Esophagus muscularis mucosa (tissue), 4 donors: Measurements from ENCODE around the gene RBFA. TPM values are rescaled to one million over a fixed set of nuclear protein-coding genes. Genes with fewer than 3 reads are reported as not detected.

ENCODE experiments used
- DNase-seq: peaks from one replicate; pipeline ENCODE4 v3.0.0-alpha.2; 2017; ENCODE audit errors: extremely low spot score
- H3K27ac ChIP-seq, 4 donors: fragments of 200-600 bp; sonication (generic); replicated peaks in 1 of 4; 1 replicate in 3 of 4; 2 replicates in 1 of 4; pipeline ENCODE4 v1.5.1; 2016 to 2019; ENCODE audit warnings: mild to moderate bottlenecking in 1 of 4
- H3K27me3 ChIP-seq, 4 donors: fragments of 200-600 bp; sonication (generic); one replicate each; pipeline versions ENCODE4 v1.5.1 to v1.6.0; 2016 to 2019
- H3K36me3 ChIP-seq, 4 donors: fragments of 200-600 bp; sonication (generic); one replicate each; pipeline ENCODE4 v1.5.1; 2016 to 2019
- H3K4me1 ChIP-seq, 4 donors: fragments of 200-600 bp; sonication (generic); one replicate each; pipeline ENCODE4 v1.5.1; 2016 to 2019
- H3K4me3 ChIP-seq, 4 donors: fragments of 200-600 bp; sonication (generic); 1 replicate in 2 of 4; 2 replicates in 2 of 4; pipeline ENCODE4 v1.5.1; 2016 to 2019; ENCODE audit warnings: mild to moderate bottlenecking in 4 of 4, moderate library complexity in 1 of 4
- H3K9me3 ChIP-seq, 4 donors: fragments of 200-600 bp; sonication (generic); 1 replicate in 3 of 4; 2 replicates in 1 of 4; pipeline ENCODE4 v1.5.1; 2016 to 2019
- CTCF ChIP-seq, 3 experiments: fragments of 200-600 bp in 2 of 3; fragments of 450-650 bp in 1 of 3; sonication (generic) in 2 of 3; IDR thresholded peaks; one replicate each; pipeline ENCODE4 v1.5.1; 2017 to 2019; ENCODE audit warnings: antibody characterized with exemption in 3 of 3, mild to moderate bottlenecking in 2 of 3, moderate library complexity in 1 of 3
- EP300 ChIP-seq: sonication (generic); formaldehyde crosslinking; IDR thresholded peaks from one replicate; pipeline ENCODE4 v1.6.1; 2017; ENCODE audit warnings: antibody characterized with exemption
- POLR2A ChIP-seq: fragments of 450-650 bp; IDR thresholded peaks from one replicate; pipeline ENCODE4 v1.6.1; 2017; ENCODE audit warnings: antibody characterized with exemption, moderate library complexity, mild to moderate bottlenecking, low read depth
- POLR2AphosphoS5 ChIP-seq, 2 donors: sonication (generic); formaldehyde crosslinking; IDR thresholded peaks; one replicate each; pipeline ENCODE4 v1.6.1; 2017; ENCODE audit warnings: antibody characterized with exemption in 2 of 2
- WGBS: methylation state at CpG from one replicate; pipeline ENCODE4 v1.1.5; 2018; 5-methylcytosine and 5-hydroxymethylcytosine counted together
- intact Hi-C: fragments of 100-400 bp; cut with DNase I; formaldehyde crosslinking; loops from one replicate; pipeline ENCODE4 v1.15.1; 2023
- total RNA-seq, 4 donors: library from RNA; depleted of rRNA; stranded (reverse); fragments of >200 nt; gene quantifications; one replicate each; pipeline versions ENCODE4 v1.1.0 to v1.2.1, GENCODE V29; 2016

Gene RBFA, protein sequence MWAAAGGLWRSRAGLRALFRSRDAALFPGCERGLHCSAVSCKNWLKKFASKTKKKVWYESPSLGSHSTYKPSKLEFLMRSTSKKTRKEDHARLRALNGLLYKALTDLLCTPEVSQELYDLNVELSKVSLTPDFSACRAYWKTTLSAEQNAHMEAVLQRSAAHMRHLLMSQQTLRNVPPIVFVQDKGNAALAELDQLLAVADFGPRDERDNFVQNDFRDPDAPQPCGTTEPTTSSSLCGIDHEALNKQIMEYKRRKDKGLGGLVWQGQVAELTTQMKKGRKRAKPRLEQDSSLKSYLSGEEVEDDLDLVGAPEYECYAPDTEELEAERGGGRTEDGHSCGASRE
- 10 to 100 TPM; 22.0 to 32.0 (median 25.6) TPM for total RNA-seq

DNA sequence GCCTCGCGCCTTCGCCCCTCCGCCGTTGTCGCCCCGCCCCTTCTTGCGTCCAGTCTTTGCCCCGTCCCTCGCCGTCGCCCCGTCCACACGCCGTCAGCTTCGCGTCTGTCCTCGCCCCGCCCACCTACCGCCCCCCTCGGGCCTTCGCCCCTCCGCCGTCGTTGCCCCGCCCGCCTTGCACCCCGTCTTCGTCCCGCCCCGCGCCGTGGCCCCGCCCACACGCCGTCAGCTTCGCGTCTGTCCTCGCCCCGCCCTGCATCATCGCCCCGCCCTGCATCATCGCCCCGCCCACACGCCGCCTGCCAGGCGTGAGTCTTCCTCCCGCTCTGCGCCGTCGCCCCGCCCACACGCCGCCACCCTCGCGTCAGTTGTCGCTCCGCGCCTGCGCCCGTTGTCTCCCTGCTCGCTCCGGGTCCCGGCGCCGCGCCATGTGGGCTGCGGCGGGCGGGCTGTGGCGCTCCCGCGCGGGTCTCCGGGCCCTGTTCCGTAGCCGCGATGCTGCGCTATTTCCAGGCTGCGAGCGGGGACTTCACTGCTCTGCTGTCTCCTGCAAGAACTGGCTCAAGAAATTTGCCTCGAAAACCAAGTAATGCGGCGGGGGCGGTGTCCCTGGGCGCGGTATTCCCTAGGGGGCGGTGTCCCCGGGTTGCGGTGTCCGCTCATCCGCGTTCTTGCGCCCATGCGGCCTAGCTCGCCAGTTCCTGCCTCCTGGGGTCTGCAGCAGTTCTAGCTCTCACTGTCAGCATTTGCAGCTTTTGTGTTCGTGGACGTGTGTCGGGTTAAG lies at the start of gene RBFA:
TSS of gene RBFA (plus strand) at position 367 of the 784 bp plus-strand sequence. CDS start at position 429, 62 bp downstream.
- Histone ChIP-seq H3K9me3 (no peaks in the 10 kb centered on the region), H3K4me3 (peak within 1 kb of the TSS; percentile 68 to 84 (median 74)), H3K27me3 (no peaks in the 10 kb centered on the region), H3K36me3 (peaks cover 0 to 23% (median 19%) of the 10 kb centered on the region in 4 donors), H3K27ac (peak within 1 kb of the TSS; percentile 82 to 93 (median 86)), H3K4me1 (peaks cover 8 to 27% (median 19%) of the 10 kb centered on the region in 4 donors)
- intact Hi-C loops, result loop anchor here (2.0 to 5.0 kb wide), 2 partner anchors 83 to 357 kb away; partner anchors contain the start of genes CTDP1 and SLC66A2
- WGBS, result 0% methylated on average over 28 of the region's 99 CpGs
- TF ChIP-seq POLR2AphosphoS5 (IDR thresholded peaks at IDR 0.05) (peak; percentile 81 to 84), CTCF (IDR thresholded peaks at IDR 0.05) (peak; percentile 40 to 63 (median 41)), EP300 (no peak), POLR2A (peak; percentile 55)
- peak; percentile 100 for DNase-seq

DNA sequence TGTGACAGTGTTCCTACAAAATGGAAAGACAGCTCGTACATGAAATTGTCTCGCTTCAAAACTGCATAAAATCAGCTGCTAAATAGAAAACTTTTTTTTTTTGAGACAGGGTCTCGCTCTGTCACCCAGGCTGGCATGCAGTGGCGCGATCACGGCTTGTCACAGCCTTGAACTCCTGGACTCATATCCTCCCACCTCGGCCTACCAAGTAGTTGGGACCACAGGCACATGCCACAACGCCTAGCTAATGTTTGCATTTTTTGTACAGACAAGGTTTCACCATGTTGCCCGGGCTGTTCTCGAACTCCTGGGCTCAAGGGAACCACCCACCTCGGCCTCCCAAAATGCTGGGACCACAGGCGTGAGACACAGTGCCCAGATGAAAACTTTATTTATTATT lies 49.1 kb upstream of the RBFA start:
- H3K36me3 ChIP-seq, result peaks cover 0 to 20% (median 3%) of the 10 kb centered on the region in 4 donors
- 90% methylated on average over 12 of the region's 12 CpGs for WGBS
- no peak for DNase-seq
- TF ChIP-seq POLR2AphosphoS5 (IDR thresholded peaks at IDR 0.05), result no peak
- no peak for TF ChIP-seq POLR2A
- TF ChIP-seq EP300, result no peak
- no peak for TF ChIP-seq CTCF (IDR thresholded peaks at IDR 0.05)
- intact Hi-C loops, result loop anchor here (5.0 kb wide), 1 partner anchor 33 kb away; the partner anchor contains the start of gene SLC66A2
- H3K27me3 ChIP-seq, result no peaks in the 10 kb centered on the region
- H3K4me1 ChIP-seq, result peaks cover 28 to 70% (median 43%) of the 10 kb centered on the region in 4 donors
- no peaks in the 10 kb centered on the region for H3K9me3 ChIP-seq
- H3K4me3 ChIP-seq, result no peak overlapping the region
- H3K27ac ChIP-seq, result no peak overlapping the region

GRCh38 chr18:79986726-79987125 lies 47.5 kb upstream of the RBFA start:
- Histone ChIP-seq H3K27ac (peak overlapping the region in 1 of 4 donors; percentile 11), H3K4me3 (peak overlapping the region in 3 of 4 donors; percentile 12 to 98 (median 95)), H3K4me1 (peaks cover 28 to 66% (median 43%) of the 10 kb centered on the region in 4 donors), H3K36me3 (peaks cover 0 to 20% (median 3%) of the 10 kb centered on the region in 4 donors), H3K27me3 (no peaks in the 10 kb centered on the region), H3K9me3 (no peaks in the 10 kb centered on the region)
- DNase-seq, result no peak
- 59% methylated on average over 6 of the region's 7 CpGs for WGBS
- intact Hi-C loops, result loop anchor here (5.0 kb wide), 1 partner anchor 34 kb away; the partner anchor contains the start of gene SLC66A2
- no peak for TF ChIP-seq EP300
- no peak for TF ChIP-seq POLR2AphosphoS5 (IDR thresholded peaks at IDR 0.05)
- no peak for TF ChIP-seq CTCF (IDR thresholded peaks at IDR 0.05)
- no peak for TF ChIP-seq POLR2A

DNA sequence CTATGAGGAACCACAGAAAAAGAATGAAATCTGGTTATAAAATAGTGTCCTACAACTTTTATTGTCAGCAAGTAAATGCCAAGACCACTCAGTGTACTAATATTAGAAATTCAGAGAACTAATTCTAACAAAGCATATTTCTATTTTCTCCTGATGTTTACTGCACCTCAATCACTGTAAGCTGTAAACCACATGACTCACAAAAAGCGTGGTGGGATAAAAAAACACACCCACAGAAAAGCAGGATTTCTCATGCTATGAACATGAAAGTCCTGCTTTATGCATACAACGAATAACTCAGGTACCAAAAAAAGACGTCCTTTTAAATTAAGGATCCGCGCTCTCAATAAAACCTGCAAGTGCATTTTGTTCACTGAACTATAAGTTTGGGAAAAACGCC lies 46.7 kb upstream of the RBFA start:
- intact Hi-C loops, result loop anchor here (5.0 kb wide), 1 partner anchor 35 kb away; the partner anchor contains the start of gene SLC66A2
- H3K27me3 ChIP-seq, result no peaks in the 10 kb centered on the region
- TF ChIP-seq POLR2A (no peak), POLR2AphosphoS5 (IDR thresholded peaks at IDR 0.05) (no peak), EP300 (no peak), CTCF (IDR thresholded peaks at IDR 0.05) (no peak)
- under 1% methylated on average over 6 of the region's 6 CpGs for WGBS
- H3K4me3 ChIP-seq, result peak overlapping the region; percentile 81 to 98 (median 91)
- peaks cover 0 to 20% (median 3%) of the 10 kb centered on the region in 4 donors for H3K36me3 ChIP-seq
- DNase-seq, result no peak
- peak overlapping the region; percentile 94 to 99 (median 98) for H3K27ac ChIP-seq
- H3K9me3 ChIP-seq, result no peaks in the 10 kb centered on the region
- peaks cover 24 to 57% (median 40%) of the 10 kb centered on the region in 4 donors for H3K4me1 ChIP-seq
